H1 (cell line): ENCODE results near the gene KCNC1. TPM values are rescaled to one million over a fixed set of nuclear protein-coding genes. Genes with fewer than 3 reads are reported as not detected.

ENCODE experiments used
- CTCF ChIA-PET: fragments of 300-600 bp; sonication (Branson Sonifier 250); formaldehyde crosslinking; loops from one replicate; lab custom pipeline; 2021; ENCODE audit not compliant: partially characterized antibody; lab: Charles Lee
- POLR2A ChIA-PET: fragments of 300-600 bp; sonication (Branson Sonifier 250); formaldehyde crosslinking; loops from one replicate; lab custom pipeline; 2021; ENCODE audit warnings: inconsistent platforms; ENCODE audit not compliant: partially characterized antibody; lab: Charles Lee
- DNase-seq, 2 experiments: peaks; one replicate each; pipeline versions ENCODE4 v3.0.0 to v3.0.0-alpha.2; 2010 to 2022; ENCODE audit warnings: low spot score in 2 of 2, low read depth in 1 of 2, mixed read lengths in 1 of 2
- FAIRE-seq: peaks from 2 replicates; lab custom pipeline; 2011; peaks lifted over from hg19 to GRCh38; lab: Jason Lieb, UNC
- H2AFZ ChIP-seq: 2 replicates; pipeline ENCODE4 v1.8.1; 2012; ENCODE audit warnings: low read length, inconsistent platforms
- H2AK5ac ChIP-seq: 2 replicates; pipeline ENCODE4 v1.6.1; 2013; ENCODE audit warnings: low read depth, low read length
- H2BK120ac ChIP-seq: replicated peaks from 2 replicates; pipeline ENCODE3; 2013; ENCODE audit warnings: low read depth, low read length, inconsistent platforms
- H2BK12ac ChIP-seq: 2 replicates; pipeline ENCODE4 v1.6.1; 2013; ENCODE audit warnings: low read depth, low read length
- H2BK15ac ChIP-seq: 2 replicates; pipeline ENCODE4 v1.6.1; 2013; ENCODE audit warnings: low read length
- H2BK20ac ChIP-seq: 2 replicates; pipeline ENCODE4 v1.6.1; 2013; ENCODE audit warnings: low read length
- H2BK5ac ChIP-seq: 2 replicates; pipeline ENCODE4 v1.6.1; 2013; ENCODE audit warnings: low read depth, low read length
- H3K14ac ChIP-seq: 2 replicates; pipeline ENCODE4 v1.6.1; 2013; ENCODE audit warnings: inconsistent platforms; ENCODE audit not compliant: insufficient read length
- H3K18ac ChIP-seq: 2 replicates; pipeline ENCODE4 v1.6.1; 2013; ENCODE audit warnings: low read length; ENCODE audit errors: extremely low read depth
- H3K23ac ChIP-seq: 2 replicates; pipeline ENCODE4 v1.6.1; 2013; ENCODE audit warnings: inconsistent platforms; ENCODE audit not compliant: insufficient read length
- H3K23me2 ChIP-seq: 2 replicates; pipeline ENCODE4 v1.6.1; 2013; ENCODE audit warnings: low read depth, low read length
- H3K27ac ChIP-seq: 2 replicates; pipeline ENCODE4 v1.6.1; 2011; ENCODE audit warnings: low read depth, low read length, inconsistent platforms
- H3K27me3 ChIP-seq, 4 experiments: replicated peaks in 1 of 4; 1 replicate in 1 of 4; 2 replicates in 3 of 4; pipeline versions ENCODE4 v1.6.1 to v1.8.1; 2011 to 2013; ENCODE audit warnings: low read length in 3 of 4, mild to moderate bottlenecking in 3 of 4, inconsistent platforms in 2 of 4, mixed read lengths in 2 of 4, moderate library complexity in 1 of 4; ENCODE audit not compliant: control insufficient read depth in 3 of 4, insufficient read depth in 3 of 4; ENCODE audit errors: extremely low read depth in 1 of 4
- H3K36me3 ChIP-seq, 4 experiments: 2 replicates each; pipeline versions ENCODE4 v1.6.1 to v1.8.1; 2011 to 2013; ENCODE audit warnings: mild to moderate bottlenecking in 4 of 4, low read length in 3 of 4, moderate library complexity in 2 of 4, control low read depth in 1 of 4, inconsistent platforms in 1 of 4; ENCODE audit not compliant: insufficient read depth in 4 of 4, control insufficient read depth in 2 of 4
- H3K4ac ChIP-seq: replicated peaks from 2 replicates; pipeline ENCODE3; 2013; ENCODE audit warnings: low read length, low read depth, mixed read lengths, inconsistent platforms; ENCODE audit not compliant: insufficient read length
- H3K4me1 ChIP-seq, 4 experiments: replicated peaks in 1 of 4; 1 replicate in 1 of 4; 2 replicates in 3 of 4; pipeline versions ENCODE4 v1.6.1 to v1.8.1; 2011 to 2013; ENCODE audit warnings: low read length in 3 of 4, inconsistent platforms in 2 of 4, mixed read lengths in 1 of 4; ENCODE audit not compliant: insufficient read depth in 4 of 4, control insufficient read depth in 3 of 4
- H3K4me2 ChIP-seq, 2 experiments: 2 replicates each; pipeline versions ENCODE4 v1.6.1 to v1.8.1; 2011 to 2013; ENCODE audit warnings: low read depth in 2 of 2, low read length in 2 of 2, control low read depth in 1 of 2, inconsistent platforms in 1 of 2, mild to moderate bottlenecking in 1 of 2; ENCODE audit not compliant: insufficient read depth in 1 of 2
- H3K4me3 ChIP-seq, 4 experiments: fragments of 200-600, 300-600 bp in 1 of 4; sonication (generic), shearing (Covaris generic), sonication (Bioruptor Twin) in 1 of 4; 2 replicates each; pipeline versions ENCODE4 v1.5.1 to v1.8.1; 2011 to 2016; ENCODE audit warnings: low read length in 4 of 4, low read depth in 3 of 4, control low read depth in 2 of 4, inconsistent platforms in 2 of 4, mild to moderate bottlenecking in 2 of 4, mixed read lengths in 1 of 4, moderate library complexity in 1 of 4; ENCODE audit not compliant: insufficient read depth in 2 of 4; ENCODE audit errors: extremely low read depth in 1 of 4
- H3K56ac ChIP-seq: replicated peaks from 2 replicates; pipeline ENCODE3; 2013; ENCODE audit warnings: low read depth, mild to moderate bottlenecking, mixed read lengths, low read length, inconsistent platforms; ENCODE audit not compliant: insufficient read length
- H3K79me1 ChIP-seq: 2 replicates; pipeline ENCODE4 v1.6.1; 2013; ENCODE audit warnings: low read depth, low read length, control low read depth
- H3K79me2 ChIP-seq, 2 experiments: 2 replicates each; pipeline versions ENCODE4 v1.6.1 to v1.8.1; 2012 to 2013; ENCODE audit warnings: low read length in 2 of 2, mild to moderate bottlenecking in 2 of 2, inconsistent platforms in 1 of 2; ENCODE audit not compliant: insufficient read depth in 2 of 2, control insufficient read depth in 1 of 2
- H3K9ac ChIP-seq, 4 experiments: replicated peaks in 1 of 4; 1 replicate in 1 of 4; 2 replicates in 3 of 4; pipeline versions ENCODE4 v1.6.1 to v1.8.1; 2011 to 2013; ENCODE audit warnings: low read depth in 3 of 4, low read length in 3 of 4, control low read depth in 2 of 4, mild to moderate bottlenecking in 2 of 4, moderate library complexity in 2 of 4, inconsistent platforms in 1 of 4; ENCODE audit errors: extremely low read depth in 1 of 4
- H3K9me3 ChIP-seq, 2 experiments: 2 replicates each; pipeline versions ENCODE4 v1.6.1 to v1.8.1; 2012 to 2013; ENCODE audit warnings: mild to moderate bottlenecking in 2 of 2, moderate library complexity in 2 of 2, control low read depth in 1 of 2, inconsistent platforms in 1 of 2, low read depth in 1 of 2, low read length in 1 of 2, mixed read lengths in 1 of 2; ENCODE audit not compliant: insufficient read depth in 2 of 2
- H4K20me1 ChIP-seq, 2 experiments: replicated peaks in 1 of 2; 2 replicates each; pipeline versions ENCODE3 to v1.8.1; 2011 to 2013; ENCODE audit warnings: inconsistent platforms in 2 of 2, low read length in 2 of 2, mild to moderate bottlenecking in 1 of 2; ENCODE audit not compliant: insufficient read depth in 2 of 2, control insufficient read depth in 1 of 2
- H4K5ac ChIP-seq: 2 replicates; pipeline ENCODE4 v1.6.1; 2013; ENCODE audit warnings: low read length, low read depth, mixed read lengths, inconsistent platforms; ENCODE audit not compliant: insufficient read length
- H4K8ac ChIP-seq: 2 replicates; pipeline ENCODE4 v1.8.0; 2013; ENCODE audit warnings: mild to moderate bottlenecking, moderate library complexity, low read length, inconsistent platforms; ENCODE audit not compliant: insufficient read depth; ENCODE audit errors: extremely low read depth
- H4K91ac ChIP-seq: replicated peaks from 2 replicates; pipeline ENCODE3; 2013; ENCODE audit warnings: low read length, mixed read lengths, inconsistent platforms; ENCODE audit not compliant: insufficient read length
- WGBS, 2 experiments: shearing (Covaris generic) in 1 of 2; methylation state at CpG; one replicate each; pipeline versions ENCODE4 v1.1.6 to v1.1.7; 2013 to 2015; ENCODE audit warnings: low lambda C conversion rate in 2 of 2, mixed read lengths in 2 of 2, inconsistent platforms in 1 of 2, low coverage in 1 of 2, missing lambda C conversion rate in 1 of 2; ENCODE audit not compliant: insufficient replicate concordance in 2 of 2, insufficient coverage in 1 of 2, insufficient read length in 1 of 2; ENCODE audit errors: extremely low coverage in 1 of 2, missing lambda C conversion rate in 1 of 2; 5-methylcytosine and 5-hydroxymethylcytosine counted together
- polyA plus RNA-seq, 7 experiments: library from polyadenylated mRNA; depleted of rRNA in 3 of 7; stranded (reverse) in 5 of 7; unstranded in 2 of 7; fragments of >200 nt in 5 of 7; fragments of 200-250 nt in 2 of 7; gene quantifications; 1 replicate in 5 of 7; 2 replicates in 1 of 7; 4 replicates in 1 of 7; pipeline versions ENCODE4 v1.2.1 to v1.2.3, GENCODE V29; 2011 to 2013; ENCODE audit warnings: missing spikeins in 2 of 7, mixed read lengths in 2 of 7
- total RNA-seq: library from RNA; stranded (reverse); fragmentation: NEBNext Ultra II Directional; extraction: Animal tissue kit (Norgen Biotek cat#: 25700); gene quantifications from 2 replicates; pipeline ENCODE4 v1.2.1, GENCODE V29; 2021

KCNC1 gene
- total and polyA plus RNA-seq, 2 of the 8 experiments (the other 6 are each of a cell fraction or from before 2014, with no cell fraction given): 0.11 to 0.26 TPM

- Histone ChIP-seq H2BK20ac (no peak overlapping the region), H3K4me3 (no peak overlapping the region), H3K18ac (no peak overlapping the region), H2BK15ac (no peak overlapping the region), H3K4me2 (no peak overlapping the region), H4K20me1 (peaks cover 0 to 2% of the 10 kb centered on the region in 2 experiments), H2BK120ac (no peak overlapping the region), H3K79me1 (no peaks in the 10 kb centered on the region), H3K27me3 (no peaks in the 10 kb centered on the region), H3K27ac (no peak overlapping the region; the same call in 1 of the 2 replicates), H3K4ac (no peak overlapping the region), H2BK5ac (no peak overlapping the region), H3K56ac (no peak overlapping the region), H2AFZ (no peak overlapping the region), H3K4me1 (no peaks in the 10 kb centered on the region), H4K5ac (no peak overlapping the region), H2BK12ac (no peak overlapping the region), H3K23me2 (no peaks in the 10 kb centered on the region), H3K79me2 (no peaks in the 10 kb centered on the region), H3K9ac (no peak overlapping the region; a peak in 1 of 7 replicates), H3K36me3 (no peaks in the 10 kb centered on the region), H4K91ac (no peak overlapping the region), H4K8ac (peak overlapping the region; percentile 59), H3K14ac (no peak overlapping the region), H2AK5ac (no peak overlapping the region), H3K23ac (no peak overlapping the region), H3K9me3 (no peaks in the 10 kb centered on the region)
- FAIRE-seq: no peak
- 94% methylated on average over 4 of the region's 5 CpGs; no CpG with 5 or more reads in 1 of the 2 experiments for WGBS, 2 experiments
- CTCF ChIA-PET: interaction anchor here (0.5 to 3.1 kb wide), 8 partner anchors 10 to 898 kb away, joined by 3 to 14 read pairs (median 3); no protein-coding TSS in a partner anchor
- POLR2A ChIA-PET: no interaction called here
- no peak for DNase-seq
These were observed 43.8 kb downstream of the KCNC1 start for GRCh38 chr11:17778352-17778751.
